ENCODE data around the gene PTGER2.
A peak's percentile ranks its signal among the peaks of the same experiment; 100 is the strongest.

The PTGER2 gene

DNA sequence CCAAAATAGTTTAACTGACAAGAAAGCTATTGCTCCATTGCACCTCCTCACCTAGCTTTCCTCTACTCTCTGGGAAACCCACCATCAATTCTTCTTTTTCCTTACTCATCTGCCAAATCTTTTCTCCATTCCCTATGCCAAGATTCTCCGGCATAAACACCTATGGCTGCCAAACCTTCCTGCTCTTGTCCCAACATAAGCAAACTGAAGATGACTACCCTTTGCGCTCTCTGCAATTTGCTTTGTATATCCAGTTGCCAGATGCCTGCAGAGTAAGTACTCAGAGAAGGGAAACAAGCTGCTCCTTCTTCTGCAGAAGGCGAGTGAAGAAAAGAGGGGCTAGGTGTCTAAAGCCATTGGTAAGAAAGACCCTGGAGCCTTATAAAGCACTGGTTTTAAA, 11.5 kb downstream of the PTGER2 start:
- H2BK5ac ChIP-seq (ENCODE audit: low read depth, low read length, poor library complexity, severe bottlenecking) = no peak overlapping the region
- H4K8ac ChIP-seq (ENCODE audit: low read length) = no peak overlapping the region
- H3K4me1 ChIP-seq (ENCODE audit: control insufficient read depth, insufficient read depth, low read depth, low read length) = peaks cover 2% of the 10 kb centered on the region
- peaks cover 10% of the 10 kb centered on the region for H3K79me1 ChIP-seq (replicated peaks; ENCODE audit: low read length, poor library complexity, severe bottlenecking)
- no peak overlapping the region for H3K4me2 ChIP-seq (ENCODE audit: low read length, poor library complexity, severe bottlenecking)
- no peak overlapping the region for H2BK120ac ChIP-seq (ENCODE audit: low read depth, low read length)
- 87% methylated on average over 3 of the region's 3 CpGs for WGBS
- peak overlapping the region; percentile 50 for H3K27ac ChIP-seq (ENCODE audit: low read length, poor library complexity, severe bottlenecking)
- H3K18ac ChIP-seq (ENCODE audit: low read depth in 1 of 2, low read length in 2 of 2) = peak overlapping the region in 1 of 2 experiments; percentile 26
- H3K9ac ChIP-seq (ENCODE audit: low read length) = no peak overlapping the region
- H2BK15ac ChIP-seq (ENCODE audit: low read depth, poor library complexity, severe bottlenecking) = no peak overlapping the region
- H4K91ac ChIP-seq (ENCODE audit: low read length) = no peak overlapping the region
- no peak overlapping the region for H3K4ac ChIP-seq (ENCODE audit: low read depth in 1 of 2, low read length in 2 of 2)
- H3K14ac ChIP-seq (ENCODE audit: low read length in 2 of 2) = no peak overlapping the region
- no peaks in the 10 kb centered on the region for H3K27me3 ChIP-seq (ENCODE audit: control insufficient read depth in 1 of 2, insufficient read depth in 1 of 2, low read length in 2 of 2)
- H3K36me3 ChIP-seq (ENCODE audit: control insufficient read depth in 1 of 2, insufficient read depth in 2 of 2, low read depth in 1 of 2, low read length in 2 of 2) = peaks cover 0 to 3% of the 10 kb centered on the region in 2 experiments
- H3K23ac ChIP-seq (ENCODE audit: low read length in 2 of 2) = no peak overlapping the region
- H3K9me3 ChIP-seq (ENCODE audit: control insufficient read depth, low read length) = peaks cover 14% of the 10 kb centered on the region
- no peak overlapping the region for H2AFZ ChIP-seq (ENCODE audit: low read depth, low read length)
- DNase-seq = peak; percentile 51
- no peak overlapping the region for H3K4me3 ChIP-seq (ENCODE audit: insufficient read depth in 1 of 2, low read depth in 1 of 2, low read length in 2 of 2)
- H2AK5ac ChIP-seq (ENCODE audit: low read length, severe bottlenecking) = no peak overlapping the region
- no peak overlapping the region for H2BK12ac ChIP-seq (ENCODE audit: low read length in 2 of 2)

DNA sequence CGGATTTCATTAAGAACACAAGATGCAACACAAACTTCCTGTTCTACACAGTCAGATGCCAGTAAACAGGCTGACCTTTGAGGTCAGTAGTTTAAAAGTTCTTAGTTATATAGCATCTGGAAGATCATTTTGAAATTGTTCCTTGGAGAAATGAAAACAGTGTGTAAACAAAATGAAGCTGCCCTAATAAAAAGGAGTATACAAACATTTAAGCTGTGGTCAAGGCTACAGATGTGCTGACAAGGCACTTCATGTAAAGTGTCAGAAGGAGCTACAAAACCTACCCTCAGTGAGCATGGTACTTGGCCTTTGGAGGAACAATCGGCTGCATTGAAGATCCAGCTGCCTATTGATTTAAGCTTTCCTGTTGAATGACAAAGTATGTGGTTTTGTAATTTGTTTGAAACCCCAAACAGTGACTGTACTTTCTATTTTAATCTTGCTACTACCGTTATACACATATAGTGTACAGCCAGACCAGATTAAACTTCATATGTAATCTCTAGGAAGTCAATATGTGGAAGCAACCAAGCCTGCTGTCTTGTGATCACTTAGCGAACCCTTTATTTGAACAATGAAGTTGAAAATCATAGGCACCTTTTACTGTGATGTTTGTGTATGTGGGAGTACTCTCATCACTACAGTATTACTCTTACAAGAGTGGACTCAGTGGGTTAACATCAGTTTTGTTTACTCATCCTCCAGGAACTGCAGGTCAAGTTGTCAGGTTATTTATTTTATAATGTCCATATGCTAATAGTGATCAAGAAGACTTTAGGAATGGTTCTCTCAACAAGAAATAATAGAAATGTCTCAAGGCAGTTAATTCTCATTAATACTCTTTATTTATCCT, 13.5 kb downstream of the PTGER2 start:
- Histone ChIP-seq H3K36me3 (ENCODE audit: control insufficient read depth in 1 of 2, insufficient read depth in 2 of 2, low read depth in 1 of 2, low read length in 2 of 2) (peaks cover 0 to 3% of the 10 kb centered on the region in 2 experiments), H3K9me3 (ENCODE audit: control insufficient read depth, low read length) (peaks cover 3% of the 10 kb centered on the region), H4K8ac (ENCODE audit: low read length) (no peak overlapping the region), H3K14ac (ENCODE audit: low read length in 2 of 2) (no peak overlapping the region), H3K27ac (ENCODE audit: low read length, poor library complexity, severe bottlenecking) (no peak overlapping the region), H3K79me1 (replicated peaks; ENCODE audit: low read length, poor library complexity, severe bottlenecking) (peaks cover 7% of the 10 kb centered on the region), H3K4me3 (ENCODE audit: insufficient read depth in 1 of 2, low read depth in 1 of 2, low read length in 2 of 2) (peak overlapping the region in 1 of 2 experiments; percentile 5), H2BK12ac (ENCODE audit: low read length in 2 of 2) (no peak overlapping the region), H2AFZ (ENCODE audit: low read depth, low read length) (no peak overlapping the region), H3K23ac (ENCODE audit: low read length in 2 of 2) (no peak overlapping the region), H3K4me1 (ENCODE audit: control insufficient read depth, insufficient read depth, low read depth, low read length) (peaks cover 2% of the 10 kb centered on the region), H2BK15ac (ENCODE audit: low read depth, poor library complexity, severe bottlenecking) (no peak overlapping the region), H3K4ac (ENCODE audit: low read depth in 1 of 2, low read length in 2 of 2) (no peak overlapping the region), H3K4me2 (ENCODE audit: low read length, poor library complexity, severe bottlenecking) (no peak overlapping the region), H2BK5ac (ENCODE audit: low read depth, low read length, poor library complexity, severe bottlenecking) (no peak overlapping the region), H2AK5ac (ENCODE audit: low read length, severe bottlenecking) (no peak overlapping the region), H3K9ac (ENCODE audit: low read length) (no peak overlapping the region), H4K91ac (ENCODE audit: low read length) (no peak overlapping the region), H3K18ac (ENCODE audit: low read depth in 1 of 2, low read length in 2 of 2) (no peak overlapping the region), H3K27me3 (ENCODE audit: control insufficient read depth in 1 of 2, insufficient read depth in 1 of 2, low read length in 2 of 2) (no peaks in the 10 kb centered on the region), H2BK120ac (ENCODE audit: low read depth, low read length) (no peak overlapping the region)
- WGBS = 0% methylated on average over 1 of the region's 4 CpGs
- DNase-seq = peak; percentile 92

DNA sequence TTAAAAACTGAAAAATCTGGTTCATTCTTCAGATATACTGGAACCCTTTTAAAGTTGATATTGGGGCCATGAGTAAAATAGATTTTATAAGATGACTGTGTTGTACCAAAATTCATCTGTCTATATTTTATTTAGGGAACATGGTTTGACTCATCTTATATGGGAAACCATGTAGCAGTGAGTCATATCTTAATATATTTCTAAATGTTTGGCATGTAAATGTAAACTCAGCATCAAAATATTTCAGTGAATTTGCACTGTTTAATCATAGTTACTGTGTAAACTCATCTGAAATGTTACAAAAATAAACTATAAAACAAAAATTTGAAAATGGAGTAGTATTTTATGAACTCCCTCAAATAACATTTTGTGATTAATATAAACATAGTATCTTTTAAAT, 14.2 kb downstream of the PTGER2 start:
- Histone ChIP-seq H2AK5ac (ENCODE audit: low read length, severe bottlenecking) (no peak overlapping the region), H3K4ac (ENCODE audit: low read depth in 1 of 2, low read length in 2 of 2) (no peak overlapping the region), H3K4me2 (ENCODE audit: low read length, poor library complexity, severe bottlenecking) (no peak overlapping the region)

DNA sequence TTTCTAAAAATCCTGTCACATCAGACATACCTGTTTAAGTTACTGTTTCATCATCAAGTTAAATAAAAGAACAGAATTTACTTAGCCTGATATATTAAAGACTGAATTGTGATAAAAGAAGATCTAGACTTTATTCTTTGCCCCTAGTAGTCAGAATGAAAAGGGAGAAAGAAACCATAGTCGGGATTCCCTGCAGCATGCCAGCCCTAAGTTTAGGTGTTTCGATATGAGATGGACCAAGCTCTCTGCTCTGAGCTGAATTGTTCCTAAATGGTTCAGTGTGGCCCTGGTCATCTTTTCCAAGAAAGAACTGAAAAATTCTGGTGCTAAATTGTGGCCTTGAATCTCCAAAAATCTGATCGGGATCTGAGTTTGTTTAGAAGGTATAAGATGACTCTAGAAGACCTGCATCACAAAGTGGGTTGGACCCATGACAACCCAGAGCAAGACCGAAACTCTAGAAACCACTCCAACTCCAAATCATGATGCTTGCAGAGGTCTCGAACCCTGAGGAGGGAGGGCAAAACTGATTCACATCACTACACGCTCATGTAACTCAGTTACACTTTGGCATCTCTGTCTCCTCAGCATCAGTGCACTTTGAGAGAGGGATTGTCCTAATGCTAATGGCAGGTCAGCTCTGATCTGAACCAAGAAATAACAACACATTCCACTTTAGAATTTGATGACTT, 15.7 kb downstream of the PTGER2 start:
- no peaks in the 10 kb centered on the region for H3K27me3 ChIP-seq (ENCODE audit: control insufficient read depth in 1 of 2, insufficient read depth in 1 of 2, low read length in 2 of 2)
- H3K18ac ChIP-seq (ENCODE audit: low read depth in 1 of 2, low read length in 2 of 2) = peak overlapping the region in 1 of 2 experiments; percentile 38

More for the DNA sequence above, 14.2 kb downstream of the PTGER2 start:
- peaks cover 3% of the 10 kb centered on the region for H3K4me1 ChIP-seq (ENCODE audit: control insufficient read depth, insufficient read depth, low read depth, low read length)
- no peak overlapping the region for H3K27ac ChIP-seq (ENCODE audit: low read length, poor library complexity, severe bottlenecking)
- no peak overlapping the region for H4K91ac ChIP-seq (ENCODE audit: low read length)
- H2BK5ac ChIP-seq (ENCODE audit: low read depth, low read length, poor library complexity, severe bottlenecking) = no peak overlapping the region
- H4K8ac ChIP-seq (ENCODE audit: low read length) = no peak overlapping the region
- H3K18ac ChIP-seq (ENCODE audit: low read depth in 1 of 2, low read length in 2 of 2) = no peak overlapping the region
- no peak overlapping the region for H2BK120ac ChIP-seq (ENCODE audit: low read depth, low read length)
- H3K9me3 ChIP-seq (ENCODE audit: control insufficient read depth, low read length) = no peaks in the 10 kb centered on the region
- H3K23ac ChIP-seq (ENCODE audit: low read length in 2 of 2) = no peak overlapping the region
- H2BK15ac ChIP-seq (ENCODE audit: low read depth, poor library complexity, severe bottlenecking) = no peak overlapping the region
- H2AFZ ChIP-seq (ENCODE audit: low read depth, low read length) = no peak overlapping the region
- peaks cover 7% of the 10 kb centered on the region for H3K79me1 ChIP-seq (replicated peaks; ENCODE audit: low read length, poor library complexity, severe bottlenecking)
- peak overlapping the region; percentile 24 for H3K9ac ChIP-seq (ENCODE audit: low read length)
- H3K14ac ChIP-seq (ENCODE audit: low read length in 2 of 2) = no peak overlapping the region
- no peaks in the 10 kb centered on the region for H3K27me3 ChIP-seq (ENCODE audit: control insufficient read depth in 1 of 2, insufficient read depth in 1 of 2, low read length in 2 of 2)
- peaks cover 0 to 3% of the 10 kb centered on the region in 2 experiments for H3K36me3 ChIP-seq (ENCODE audit: control insufficient read depth in 1 of 2, insufficient read depth in 2 of 2, low read depth in 1 of 2, low read length in 2 of 2)
- H3K4me3 ChIP-seq (ENCODE audit: insufficient read depth in 1 of 2, low read depth in 1 of 2, low read length in 2 of 2) = no peak overlapping the region
- peak; percentile 54 for DNase-seq
- H2BK12ac ChIP-seq (ENCODE audit: low read length in 2 of 2) = no peak overlapping the region

More for the DNA sequence above, 15.7 kb downstream of the PTGER2 start:
- no peak overlapping the region for H3K23ac ChIP-seq (ENCODE audit: low read length in 2 of 2)
- H2BK120ac ChIP-seq (ENCODE audit: low read depth, low read length) = no peak overlapping the region
- peaks cover 5% of the 10 kb centered on the region for H3K4me1 ChIP-seq (ENCODE audit: control insufficient read depth, insufficient read depth, low read depth, low read length)
- H3K27ac ChIP-seq (ENCODE audit: low read length, poor library complexity, severe bottlenecking) = no peak overlapping the region
- peak overlapping the region; percentile 47 for H4K8ac ChIP-seq (ENCODE audit: low read length)
- H2BK5ac ChIP-seq (ENCODE audit: low read depth, low read length, poor library complexity, severe bottlenecking) = no peak overlapping the region
- H2AK5ac ChIP-seq (ENCODE audit: low read length, severe bottlenecking) = peak overlapping the region; percentile 53
- H3K9me3 ChIP-seq (ENCODE audit: control insufficient read depth, low read length) = no peaks in the 10 kb centered on the region
- DNase-seq = no peak
- no peak overlapping the region for H3K14ac ChIP-seq (ENCODE audit: low read length in 2 of 2)
- H2AFZ ChIP-seq (ENCODE audit: low read depth, low read length) = no peak overlapping the region
- no peak overlapping the region for H3K4ac ChIP-seq (ENCODE audit: low read depth in 1 of 2, low read length in 2 of 2)
- no peak overlapping the region for H3K4me3 ChIP-seq (ENCODE audit: insufficient read depth in 1 of 2, low read depth in 1 of 2, low read length in 2 of 2)
- H3K36me3 ChIP-seq (ENCODE audit: control insufficient read depth in 1 of 2, insufficient read depth in 2 of 2, low read depth in 1 of 2, low read length in 2 of 2) = peaks cover 0 to 3% of the 10 kb centered on the region in 2 experiments
- H3K9ac ChIP-seq (ENCODE audit: low read length) = no peak overlapping the region
- peak overlapping the region; percentile 71 for H4K91ac ChIP-seq (ENCODE audit: low read length)
- no peak overlapping the region for H3K4me2 ChIP-seq (ENCODE audit: low read length, poor library complexity, severe bottlenecking)
- H2BK12ac ChIP-seq (ENCODE audit: low read length in 2 of 2) = peak overlapping the region; percentile 21 to 72
- WGBS = 78% methylated on average over 5 of the region's 6 CpGs
- peaks cover 5% of the 10 kb centered on the region for H3K79me1 ChIP-seq (replicated peaks; ENCODE audit: low read length, poor library complexity, severe bottlenecking)
- no peak overlapping the region for H2BK15ac ChIP-seq (ENCODE audit: low read depth, poor library complexity, severe bottlenecking)

Measured in mesenchymal stem cell (in vitro differentiated cells and primary cell).